Measurements from ENCODE around the gene BARHL2.

DNA sequence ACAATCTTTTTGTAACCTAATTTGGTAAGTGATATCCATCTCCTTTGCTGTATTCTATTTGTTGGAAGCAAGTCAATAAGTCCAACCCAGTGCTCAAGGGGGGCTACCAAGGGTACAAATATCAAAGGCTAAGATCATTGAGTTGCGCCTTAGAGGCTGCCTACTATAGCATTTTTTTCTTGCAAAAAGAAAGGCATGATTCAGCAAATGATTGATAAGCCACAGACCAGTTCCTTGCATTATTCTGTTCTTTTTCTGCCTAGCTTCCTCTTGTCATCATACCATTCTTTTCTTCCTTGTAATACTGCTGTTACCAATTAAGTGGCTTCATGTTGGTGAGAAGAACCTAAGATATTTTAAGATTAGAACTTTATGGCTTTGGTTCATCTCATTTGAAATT is 29.8 kb upstream of the BARHL2 start:
- no peak for TF ChIP-seq EZH2 (IDR thresholded peaks at IDR 0.05; ENCODE audit: low read depth)
- TF ChIP-seq, protein P1, sequence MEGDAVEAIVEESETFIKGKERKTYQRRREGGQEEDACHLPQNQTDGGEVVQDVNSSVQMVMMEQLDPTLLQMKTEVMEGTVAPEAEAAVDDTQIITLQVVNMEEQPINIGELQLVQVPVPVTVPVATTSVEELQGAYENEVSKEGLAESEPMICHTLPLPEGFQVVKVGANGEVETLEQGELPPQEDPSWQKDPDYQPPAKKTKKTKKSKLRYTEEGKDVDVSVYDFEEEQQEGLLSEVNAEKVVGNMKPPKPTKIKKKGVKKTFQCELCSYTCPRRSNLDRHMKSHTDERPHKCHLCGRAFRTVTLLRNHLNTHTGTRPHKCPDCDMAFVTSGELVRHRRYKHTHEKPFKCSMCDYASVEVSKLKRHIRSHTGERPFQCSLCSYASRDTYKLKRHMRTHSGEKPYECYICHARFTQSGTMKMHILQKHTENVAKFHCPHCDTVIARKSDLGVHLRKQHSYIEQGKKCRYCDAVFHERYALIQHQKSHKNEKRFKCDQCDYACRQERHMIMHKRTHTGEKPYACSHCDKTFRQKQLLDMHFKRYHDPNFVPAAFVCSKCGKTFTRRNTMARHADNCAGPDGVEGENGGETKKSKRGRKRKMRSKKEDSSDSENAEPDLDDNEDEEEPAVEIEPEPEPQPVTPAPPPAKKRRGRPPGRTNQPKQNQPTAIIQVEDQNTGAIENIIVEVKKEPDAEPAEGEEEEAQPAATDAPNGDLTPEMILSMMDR (conservative IDR thresholded peaks at IDR 0.05), result no peak

All from PC-9 (cell line).